HG02623 (cell line): ENCODE data around the gene NACA2.
"Not testable (repeated sequence)": the region's sequence is repeated elsewhere in the genome, so short reads cannot be mapped to it uniquely, and the experiment has no call there.

Experiments used
- ATAC-seq: cut with Tn5 transposase; IDR thresholded peaks from one replicate; pipeline ENCODE4 v1.9.1; 2021; ENCODE audit warnings: moderate library complexity; ENCODE audit not compliant: unreplicated experiment

NACA2 gene

DNA sequence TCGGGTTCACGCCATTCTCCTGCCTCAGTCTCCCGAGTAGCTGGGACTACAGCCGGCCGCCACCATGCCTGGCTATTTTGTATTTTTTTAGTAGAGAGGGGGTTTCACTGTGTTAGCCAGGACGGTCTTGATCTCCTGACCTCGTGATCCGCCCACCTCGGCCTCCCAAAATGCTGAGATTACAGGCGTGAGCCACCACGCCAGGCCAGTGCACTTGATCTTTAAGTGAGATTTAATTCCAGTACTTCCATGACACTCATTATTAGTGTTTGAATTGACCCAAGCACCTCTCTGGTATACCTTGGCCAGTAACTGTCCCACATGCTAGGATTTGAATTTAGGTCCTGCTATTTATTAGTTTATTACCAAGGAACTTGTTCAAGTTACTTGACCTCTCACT lies 38.5 kb downstream of the NACA2 start:
- ATAC-seq, result not testable (repeated sequence)

DNA sequence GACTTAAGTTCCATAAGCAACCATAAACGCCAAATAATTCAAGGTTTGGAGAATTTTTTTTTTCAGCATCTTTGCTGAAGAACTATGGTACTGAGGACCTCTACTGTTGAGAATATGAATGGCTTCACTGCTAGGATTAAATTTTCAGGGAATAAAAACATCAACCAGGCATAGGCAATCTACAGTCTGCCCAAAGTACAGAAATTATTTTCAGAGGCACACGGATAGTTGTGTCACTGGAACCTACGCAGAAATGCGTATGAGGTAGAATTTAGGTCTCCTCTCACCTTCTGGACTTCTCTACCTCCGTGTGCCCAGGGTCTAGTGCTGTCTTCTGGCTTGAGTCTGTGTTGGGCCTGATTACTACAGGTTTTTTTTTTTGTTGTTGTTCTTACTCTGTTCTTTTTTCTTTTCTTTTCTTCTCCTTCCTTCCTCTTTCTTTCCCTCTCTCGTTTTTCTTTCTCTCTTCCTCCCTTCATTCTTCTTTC lies 39.7 kb downstream of the NACA2 start:
- no peak for ATAC-seq

DNA sequence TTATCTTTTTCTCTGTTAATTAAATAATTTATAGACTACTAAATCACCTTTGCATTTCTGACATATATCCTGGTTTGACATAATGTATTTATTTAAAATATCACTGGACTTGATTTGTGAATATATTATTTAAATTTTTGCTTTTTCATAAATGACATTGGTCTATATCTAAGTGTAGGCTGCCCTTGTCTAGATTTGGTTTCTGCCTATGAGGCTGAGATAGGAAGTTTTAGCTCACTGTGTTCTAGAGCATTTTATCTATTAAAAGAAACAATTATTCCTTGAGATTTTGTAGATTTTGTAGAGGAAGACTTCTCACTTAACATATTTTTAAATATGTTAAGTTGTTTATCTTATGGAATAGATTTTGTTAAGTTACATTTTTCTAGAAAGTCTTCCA lies 43.9 kb downstream of the NACA2 start:
- ATAC-seq, result no peak

DNA sequence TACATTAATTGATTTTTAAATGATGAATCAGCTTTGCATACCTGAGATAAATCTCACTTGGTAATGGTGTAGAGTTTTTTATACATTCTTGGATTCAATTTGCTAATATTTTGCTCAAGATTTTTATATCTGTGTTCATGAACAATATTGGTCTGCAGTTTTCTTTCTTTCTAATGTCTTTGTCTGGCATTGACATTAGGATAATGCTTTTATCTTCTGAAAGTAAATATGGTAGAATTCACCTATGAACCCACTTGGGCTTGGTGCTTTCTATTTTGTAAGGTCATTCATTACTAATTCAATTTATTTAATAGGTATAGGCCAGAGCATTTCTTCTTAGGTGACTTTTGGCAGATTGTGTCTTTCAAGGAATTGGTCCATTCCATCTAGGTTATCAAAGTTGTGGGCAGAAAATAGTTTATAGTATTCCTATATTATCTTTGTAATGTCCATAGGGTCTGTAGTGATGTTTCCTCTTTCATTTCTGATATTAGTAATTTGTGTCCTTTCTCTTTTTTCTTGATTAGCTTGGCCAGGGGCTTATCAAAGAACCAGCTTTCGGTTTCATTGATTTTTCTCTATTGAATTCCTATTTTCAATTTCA lies 45.6 kb downstream of the NACA2 start:
- no peak for ATAC-seq

DNA sequence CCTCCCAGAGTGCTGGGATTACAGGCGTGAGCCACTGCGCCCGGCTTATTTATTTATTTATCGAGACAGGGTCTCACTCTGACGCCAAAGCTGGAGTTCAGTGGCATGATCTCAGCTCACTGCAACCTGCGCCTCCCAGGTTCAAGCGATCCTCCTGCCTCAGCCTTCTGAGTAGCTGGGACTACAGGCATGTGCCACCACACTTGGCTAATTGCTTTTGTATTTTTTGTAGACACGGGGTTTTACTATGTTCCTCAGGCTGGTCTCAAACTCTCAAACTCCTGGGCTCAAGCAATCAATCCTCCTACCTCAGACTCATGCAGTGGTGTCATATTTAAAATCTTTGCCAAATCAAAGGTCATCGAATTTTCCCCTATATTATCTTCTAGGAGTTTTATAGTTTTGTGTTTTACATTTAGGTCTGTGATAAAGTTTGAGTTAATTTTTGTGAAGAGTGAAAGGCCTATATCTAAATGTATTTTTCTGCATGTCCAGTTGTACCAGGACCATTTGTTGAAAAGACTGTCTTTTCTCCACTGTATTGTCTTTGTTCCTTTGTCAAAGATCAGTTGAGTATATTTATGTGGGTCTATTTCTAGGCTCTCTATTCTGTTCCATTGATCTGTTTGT lies 47.1 kb downstream of the NACA2 start:
- no peak for ATAC-seq

DNA sequence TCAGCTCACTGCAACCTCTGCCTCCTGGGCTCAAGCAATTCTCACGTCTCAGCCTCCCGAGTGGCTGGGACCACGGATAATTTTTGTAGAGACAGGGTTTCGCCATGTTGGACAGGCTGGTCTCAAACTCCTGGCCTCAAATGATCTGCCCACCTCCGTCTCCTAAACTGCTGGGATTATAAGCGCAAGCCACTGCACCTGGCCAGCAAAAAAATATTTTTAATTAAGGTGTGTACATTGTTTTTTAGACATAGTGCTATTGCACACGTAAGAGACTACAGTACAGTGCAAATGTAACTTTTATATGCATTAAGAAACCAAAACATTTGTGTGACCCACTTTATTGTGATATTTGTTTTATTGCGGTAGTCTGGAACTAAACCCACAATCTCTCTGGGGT lies 49.0 kb downstream of the NACA2 start:
- no peak for ATAC-seq

DNA sequence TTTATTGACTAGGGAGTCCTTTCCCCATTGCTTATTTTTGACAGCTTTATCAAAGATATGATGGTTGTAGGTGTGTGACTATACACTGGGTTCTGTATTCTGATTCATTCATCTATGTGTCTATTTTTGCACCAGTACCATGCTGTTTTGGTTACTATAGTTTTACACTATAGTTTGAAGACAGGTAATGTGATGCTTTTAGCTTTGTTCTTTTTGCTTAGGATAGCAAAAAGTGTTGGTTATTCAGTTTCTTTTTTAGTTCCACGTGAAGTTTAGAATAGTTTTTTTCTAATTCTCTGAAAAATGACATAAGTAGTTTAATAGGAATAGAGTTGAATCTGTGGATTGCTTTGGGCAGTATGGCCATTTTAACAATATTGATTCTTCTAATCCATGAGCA lies 50.1 kb downstream of the NACA2 start:
- ATAC-seq, result no peak
